SKM-1 (cell line): ENCODE results near the gene MACROH2A1.
A peak's percentile ranks its signal among the peaks of the same experiment; 100 is the strongest.

ENCODE experiments used
- DNase-seq: peaks from one replicate; lab custom pipeline; 2025; ENCODE audit not compliant: unreplicated experiment; lab: John Stamatoyannopoulos, UW

The MACROH2A1 gene

GRCh38 chr5:135436951-135437418 is 38.0 kb upstream of the MACROH2A1 start:
- no peak for DNase-seq

GRCh38 chr5:135435467-135436330 is 36.7 kb upstream of the MACROH2A1 start:
- DNase-seq, result no peak

- DNase-seq, result no peak
Measured at GRCh38 chr5:135434591-135435466, 35.8 kb upstream of the MACROH2A1 start.

GRCh38 chr5:135433681-135434426 is 34.8 kb upstream of the MACROH2A1 start:
- peak; percentile 40 for DNase-seq

- no peak for DNase-seq
Measured at GRCh38 chr5:135432113-135432512, 33.1 kb upstream of the MACROH2A1 start.

- DNase-seq, result no peak
Measured at GRCh38 chr5:135430135-135430437, 31.1 kb upstream of the MACROH2A1 start.

GRCh38 chr5:135429301-135430134 is 30.5 kb upstream of the MACROH2A1 start:
- DNase-seq, result no peak

- DNase-seq, result no peak
Measured at GRCh38 chr5:135428586-135428985, 29.6 kb upstream of the MACROH2A1 start.

- DNase-seq, result peak; percentile 69
Measured at GRCh38 chr5:135426102-135427082, 27.4 kb upstream of the MACROH2A1 start.

- DNase-seq, result peak; percentile 61
Measured at GRCh38 chr5:135425641-135426040, 26.6 kb upstream of the MACROH2A1 start.

- DNase-seq, result no peak
Measured at GRCh38 chr5:135423846-135424168, 24.8 kb upstream of the MACROH2A1 start.

GRCh38 chr5:135423146-135423845 is 24.3 kb upstream of the MACROH2A1 start:
- peak; percentile 56 for DNase-seq

GRCh38 chr5:135422419-135422818 is 23.4 kb upstream of the MACROH2A1 start:
- DNase-seq, result no peak

GRCh38 chr5:135417083-135417482 is 18.1 kb upstream of the MACROH2A1 start:
- no peak for DNase-seq

- DNase-seq, result no peak
Measured at GRCh38 chr5:135405082-135405481, 6.1 kb upstream of the MACROH2A1 start.

GRCh38 chr5:135402031-135402430 is 3.0 kb upstream of the MACROH2A1 start:
- DNase-seq, result no peak

GRCh38 chr5:135400866-135401265 is 1.8 kb upstream of the MACROH2A1 start:
- DNase-seq, result no peak

- no peak for DNase-seq
Measured at GRCh38 chr5:135399794-135400542, 937 bp upstream of the MACROH2A1 start.
